ENCODE data around the gene ARL8B.

GRCh38 chr3:5110337-5110736 lies 11.8 kb upstream of the ARL8B start:
- no peak for TF ChIP-seq CTCF (conservative IDR thresholded peaks at IDR 0.05 in 1 of 2, IDR thresholded peaks at IDR 0.05 in 1 of 2; ENCODE audit: low read depth in 1 of 2, low read length in 2 of 2)
- TF ChIP-seq EZH2 (IDR thresholded peaks at IDR 0.05; ENCODE audit: low read length, missing control alignments): no peak

All from fibroblast of lung (primary cell).